Right renal pelvis (tissue), 4 donors: ENCODE results near the gene CDKN2A. TPM values are rescaled to one million over a fixed set of nuclear protein-coding genes. Genes with fewer than 3 reads are reported as not detected.

Experiments used
- DNase-seq, 4 donors: peaks; one replicate each; pipeline ENCODE4 v3.0.0-alpha.2; 2013; ENCODE audit warnings: low read depth in 4 of 4, low spot score in 3 of 4, missing footprints in 1 of 4
- polyA plus RNA-seq, 4 donors: library from polyadenylated mRNA; unstranded; fragments of 120-200 nt; gene quantifications; one replicate each; pipeline ENCODE4 v1.2.1, GENCODE V29; 2013; ENCODE audit not compliant: insufficient read length in 4 of 4

Gene CDKN2A
- polyA plus RNA-seq, 4 donors = 0.24 to 0.25 TPM; not detected in 2

DNA sequence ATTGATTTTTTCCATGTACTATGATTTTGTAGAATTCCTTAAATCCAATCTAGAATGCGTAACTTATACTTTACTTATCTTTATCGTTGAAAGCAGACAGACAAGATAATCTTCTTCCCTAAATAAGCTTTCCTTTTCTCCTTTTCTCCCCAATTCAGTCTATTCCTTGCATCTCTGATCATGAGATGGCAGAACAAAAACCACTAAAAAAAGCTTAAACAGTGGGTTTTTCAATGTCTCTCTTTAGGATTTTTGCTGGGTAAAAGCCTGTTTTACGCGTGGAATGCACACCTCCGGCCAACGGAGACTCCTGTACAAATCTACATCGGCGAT lies 14.2 kb upstream of the CDKN2A start:
- DNase-seq = no peak

DNA sequence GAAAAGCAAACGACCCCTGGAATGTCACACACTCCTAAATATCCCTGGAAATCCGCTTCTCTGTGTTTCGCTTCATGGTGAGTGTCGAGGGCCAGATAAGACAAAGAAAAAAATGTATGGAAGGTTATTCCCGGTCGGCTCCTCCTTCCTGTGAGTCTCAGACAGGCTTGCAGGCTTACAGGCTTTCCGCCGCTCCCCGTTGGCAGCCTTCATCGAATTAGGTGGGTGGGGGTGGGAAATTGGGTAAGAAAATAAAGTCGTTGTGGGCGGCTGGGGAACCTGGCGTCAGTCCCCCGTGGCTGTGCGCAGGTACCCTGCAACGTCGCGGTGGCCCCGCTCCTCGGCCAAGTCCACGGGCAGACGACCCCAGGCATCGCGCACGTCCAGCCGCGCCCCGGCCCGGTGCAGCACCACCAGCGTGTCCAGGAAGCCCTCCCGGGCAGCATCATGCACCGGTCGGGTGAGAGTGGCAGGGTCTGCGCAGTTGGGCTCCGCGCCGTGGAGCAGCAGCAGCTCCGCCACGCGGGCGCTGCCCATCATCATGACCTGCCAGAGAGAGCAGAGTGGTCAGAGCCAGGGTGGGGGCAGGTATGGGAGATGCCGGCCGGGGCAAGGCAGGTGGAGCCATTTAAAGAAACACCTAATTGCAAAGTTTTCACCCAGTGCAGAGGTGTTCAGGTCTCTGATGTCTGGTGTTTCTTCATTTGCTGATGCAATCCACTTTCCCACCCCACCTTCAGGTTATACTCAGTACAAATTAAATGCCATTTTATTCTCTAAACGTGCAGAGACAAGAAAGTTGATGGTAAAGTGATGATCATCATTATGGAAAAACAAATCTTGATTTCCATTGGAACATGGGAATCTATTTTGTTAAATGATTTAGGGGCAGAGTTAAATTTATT lies 11.8 kb upstream of the CDKN2A start:
- no peak for DNase-seq

DNA sequence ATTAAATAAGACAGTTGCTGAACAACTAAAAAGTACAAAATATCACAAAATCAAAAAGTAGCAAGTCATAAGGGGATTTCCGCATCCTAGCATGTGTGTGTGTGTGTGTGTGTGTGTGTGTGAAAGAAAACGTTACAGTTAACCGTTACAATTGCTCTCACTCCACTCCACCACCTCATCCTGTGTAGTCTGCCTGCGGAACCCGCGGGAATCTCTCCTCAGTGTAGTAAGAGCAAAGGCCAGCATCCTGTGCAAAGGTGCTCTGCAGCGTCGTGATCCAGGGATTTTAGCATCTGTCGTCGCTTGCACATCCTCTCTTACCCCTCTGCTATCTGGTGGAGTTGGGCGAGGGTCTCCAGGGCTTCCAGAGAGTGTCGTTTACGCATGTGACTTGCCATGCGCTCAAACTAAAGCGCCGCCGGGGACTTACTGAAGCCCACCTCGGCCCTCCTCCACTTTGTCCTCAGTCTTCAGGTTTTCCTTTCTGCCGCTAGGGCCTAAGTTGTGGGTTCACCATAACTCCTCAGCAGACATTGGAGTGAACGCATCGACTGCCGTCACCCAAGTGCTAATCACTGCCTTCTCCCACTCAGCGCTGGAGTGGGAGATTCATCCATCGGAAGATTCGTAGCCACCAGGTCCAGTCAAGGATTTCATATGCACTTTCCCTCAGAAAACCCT lies 11.0 kb upstream of the CDKN2A start:
- DNase-seq = no peak

DNA sequence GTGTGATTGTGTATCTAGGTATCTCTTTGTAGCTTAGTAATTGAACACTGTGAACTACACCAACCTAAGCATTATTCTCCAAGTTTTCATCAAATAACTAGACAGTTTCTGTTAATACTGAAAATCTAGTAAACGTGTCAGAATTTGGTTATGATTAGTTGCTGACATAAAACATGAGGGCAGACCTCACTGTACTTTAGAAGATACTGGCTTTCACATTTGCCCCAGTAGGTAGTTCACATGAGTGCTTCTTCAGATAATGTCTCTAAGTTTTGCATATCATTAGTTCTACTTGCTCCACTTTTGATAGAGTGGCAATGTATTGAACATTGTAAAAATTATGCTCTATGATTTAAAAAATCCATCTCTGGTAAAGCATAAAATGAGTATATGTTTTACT lies 7.8 kb upstream of the CDKN2A start:
- no peak for DNase-seq

DNA sequence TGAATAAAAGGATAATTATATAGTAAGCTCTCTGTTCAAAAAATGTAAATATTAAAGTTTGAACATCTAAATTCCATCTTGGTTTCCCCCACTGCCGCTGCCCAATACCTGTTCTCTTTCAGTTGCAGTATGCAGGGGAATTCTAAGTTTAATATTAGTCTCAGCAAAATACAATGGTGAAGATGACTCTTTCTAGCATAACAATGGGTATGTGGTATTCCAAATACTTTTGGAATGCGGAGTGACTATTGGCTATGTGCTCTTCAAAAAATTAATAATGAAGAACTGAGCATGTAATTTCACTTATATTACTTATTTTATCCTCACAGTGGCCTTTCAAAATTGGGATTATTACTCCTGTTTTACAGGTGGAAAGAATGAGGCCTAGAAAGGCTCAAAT lies 3.8 kb upstream of the CDKN2A start:
- no peak for DNase-seq

DNA sequence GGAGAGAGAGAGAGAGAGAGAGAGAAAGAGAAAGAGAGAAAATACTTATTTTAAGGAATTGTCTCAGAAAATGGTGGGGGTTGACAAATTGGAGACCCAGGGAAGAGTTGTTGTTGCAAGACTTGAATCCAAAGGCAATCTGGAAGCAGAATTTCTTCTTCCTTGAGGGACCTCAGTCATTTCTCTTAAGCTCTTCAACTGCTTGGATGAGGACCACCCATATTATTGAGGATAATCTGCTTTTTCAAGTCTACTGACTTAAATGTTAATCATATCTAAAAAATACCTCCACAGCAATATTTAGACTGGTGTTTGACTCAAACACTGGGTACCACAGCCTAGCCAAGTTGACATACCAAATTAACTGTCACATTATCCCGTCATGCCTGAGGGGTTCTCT lies 3.3 kb upstream of the CDKN2A start:
- DNase-seq = no peak

DNA sequence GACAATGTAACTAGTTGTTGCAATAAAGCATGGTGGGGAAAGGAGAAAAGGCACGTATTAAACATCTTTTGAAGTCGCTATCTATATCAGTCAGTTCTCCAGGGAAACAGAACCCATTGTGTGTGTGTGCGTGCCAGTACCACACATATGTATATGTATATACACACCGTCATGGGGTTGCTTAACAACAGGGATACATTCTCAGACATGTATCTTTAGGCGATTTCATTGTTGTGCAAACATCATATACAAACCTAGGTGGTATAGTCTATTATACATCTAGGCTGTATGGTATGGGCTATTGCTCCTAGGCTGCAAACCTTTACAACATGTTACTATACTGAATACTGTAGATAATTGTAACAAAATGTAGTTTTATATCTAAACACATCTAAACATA lies 2.7 kb upstream of the CDKN2A start:
- DNase-seq = no peak

DNA sequence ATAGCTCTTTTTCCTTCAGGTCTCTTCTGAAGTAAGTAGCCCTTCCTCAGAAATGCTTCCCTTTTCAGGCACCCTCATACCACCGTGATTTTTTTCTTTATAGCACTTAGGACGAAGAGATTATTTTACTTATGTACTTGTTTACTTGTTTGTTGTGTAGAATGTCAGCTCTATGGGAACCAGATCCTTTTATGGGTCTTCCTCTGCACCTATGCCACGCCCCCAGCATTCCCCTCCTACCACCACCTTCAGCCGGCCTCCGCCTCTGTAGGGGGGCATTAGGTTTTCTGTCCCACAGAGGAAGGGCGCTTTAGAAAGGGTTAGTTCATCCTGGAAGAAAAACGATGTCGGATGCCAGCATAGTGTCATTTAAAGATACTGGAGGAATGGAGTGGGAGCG lies 2.2 kb upstream of the CDKN2A start:
- DNase-seq = no peak

DNA sequence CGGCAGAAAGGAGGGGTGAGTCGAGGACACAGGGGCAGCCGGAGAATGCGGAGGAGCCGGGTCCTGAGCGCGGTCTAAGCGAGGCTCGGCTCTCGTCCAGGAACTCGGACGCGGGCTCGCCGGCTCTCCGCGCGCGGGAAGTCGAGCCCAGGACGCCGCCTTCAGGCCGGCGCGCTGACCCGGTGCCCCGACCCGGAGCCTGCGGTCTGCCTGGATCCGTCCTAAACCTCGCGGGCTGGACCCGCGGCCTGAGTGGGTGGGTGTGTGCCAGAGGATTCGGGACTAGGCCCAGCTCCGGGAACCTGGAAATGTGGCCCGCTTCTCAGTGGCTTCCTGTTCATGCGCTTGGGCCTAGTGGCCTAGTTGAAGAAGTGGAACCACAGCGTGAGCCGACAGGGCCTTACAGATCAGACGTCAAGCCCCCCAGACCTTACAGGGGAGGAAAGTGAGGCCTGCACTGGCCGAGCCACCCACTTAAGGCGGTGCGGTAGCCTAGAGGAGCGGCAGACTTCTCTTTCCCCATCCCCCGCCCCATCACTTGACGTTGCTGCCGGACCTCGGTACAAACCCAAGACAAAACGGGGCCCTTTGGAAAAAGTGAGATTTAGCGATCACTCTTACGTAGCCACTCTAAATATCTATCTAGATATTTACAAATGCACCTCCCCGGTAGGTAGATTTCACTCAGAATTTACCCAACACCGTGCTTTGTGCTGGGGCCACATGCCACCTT lies 1.6 kb upstream of the CDKN2A start:
- DNase-seq = no peak

DNA sequence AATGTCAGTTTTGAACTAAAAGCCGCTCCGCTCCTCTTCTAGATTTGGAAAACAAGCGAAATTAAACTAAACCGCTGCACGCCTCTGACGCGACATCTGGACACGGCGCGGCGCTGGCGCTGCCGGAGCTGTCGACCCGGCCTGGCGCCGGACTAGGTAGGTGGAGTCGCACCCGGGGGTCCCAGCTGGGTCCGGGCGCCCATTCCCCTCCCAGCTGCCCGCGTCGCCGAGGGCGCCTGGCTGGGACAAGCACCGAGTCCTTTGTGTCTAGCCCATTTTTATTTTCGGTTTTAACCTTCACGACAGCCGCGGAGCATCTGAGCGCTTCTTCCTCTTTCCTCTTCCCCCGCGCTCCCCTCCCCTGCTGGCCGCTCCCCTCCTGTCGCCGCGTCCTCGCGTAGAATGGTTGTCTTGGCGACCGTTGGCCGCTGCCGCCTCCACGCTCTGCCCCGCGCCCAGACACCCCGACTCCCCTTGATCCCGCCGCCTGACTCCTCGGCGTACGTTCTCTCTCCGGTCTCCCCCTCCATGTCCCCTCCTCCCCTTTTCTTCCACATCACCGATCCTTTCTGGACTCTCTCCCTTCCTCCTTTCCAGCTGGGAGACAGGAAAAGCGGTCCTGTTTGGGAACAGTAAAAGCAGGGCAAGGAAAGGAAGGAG lies 944 bp upstream of the CDKN2A start:
- DNase-seq = no peak

DNA sequence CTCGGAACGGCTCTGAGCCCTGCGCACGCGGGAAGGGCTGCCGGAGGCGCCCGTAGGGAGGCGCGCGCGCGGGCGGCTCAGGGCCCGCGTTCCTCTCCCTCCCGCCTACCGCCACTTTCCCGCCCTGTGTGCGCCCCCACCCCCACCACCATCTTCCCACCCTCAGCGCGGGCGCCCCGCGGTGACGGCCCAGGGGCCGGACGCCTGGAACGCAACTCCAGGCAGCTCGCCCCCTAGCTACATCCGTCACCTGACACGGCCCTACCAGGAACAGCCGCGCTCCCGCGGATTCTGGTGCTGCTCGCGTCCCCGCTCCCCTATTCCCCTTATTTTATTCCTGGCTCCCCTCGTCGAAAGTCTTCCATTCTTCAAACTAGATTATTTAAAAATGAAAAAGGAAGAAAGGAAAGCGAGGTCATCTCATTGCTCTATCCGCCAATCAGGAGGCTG lies 389 bp upstream of the CDKN2A start, which contains the start of gene CDKN2B-AS1:
CDKN2B-AS1 (plus strand) TSS at position 236 of the 450 bp plus-strand sequence.
- no peak for DNase-seq

DNA sequence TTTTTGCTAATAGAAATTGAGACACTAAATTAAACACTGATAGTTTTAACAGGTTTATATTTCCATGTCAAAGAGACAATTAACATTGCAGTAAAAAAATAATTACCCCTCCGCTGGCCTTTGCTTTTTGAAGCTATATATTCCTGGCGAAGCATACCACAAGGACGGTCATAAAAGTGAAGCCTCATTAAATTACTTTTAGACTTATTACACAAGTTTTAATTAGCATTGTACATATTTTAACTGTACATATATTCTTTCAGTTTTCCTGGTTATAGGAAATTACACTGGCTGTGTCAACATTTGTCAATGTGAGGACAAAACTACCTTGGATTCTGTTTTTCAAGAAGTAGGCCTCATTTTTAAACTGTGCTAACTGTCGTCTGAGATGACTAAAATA lies 1.2 kb downstream of the CDKN2A start:
- DNase-seq = no peak

DNA sequence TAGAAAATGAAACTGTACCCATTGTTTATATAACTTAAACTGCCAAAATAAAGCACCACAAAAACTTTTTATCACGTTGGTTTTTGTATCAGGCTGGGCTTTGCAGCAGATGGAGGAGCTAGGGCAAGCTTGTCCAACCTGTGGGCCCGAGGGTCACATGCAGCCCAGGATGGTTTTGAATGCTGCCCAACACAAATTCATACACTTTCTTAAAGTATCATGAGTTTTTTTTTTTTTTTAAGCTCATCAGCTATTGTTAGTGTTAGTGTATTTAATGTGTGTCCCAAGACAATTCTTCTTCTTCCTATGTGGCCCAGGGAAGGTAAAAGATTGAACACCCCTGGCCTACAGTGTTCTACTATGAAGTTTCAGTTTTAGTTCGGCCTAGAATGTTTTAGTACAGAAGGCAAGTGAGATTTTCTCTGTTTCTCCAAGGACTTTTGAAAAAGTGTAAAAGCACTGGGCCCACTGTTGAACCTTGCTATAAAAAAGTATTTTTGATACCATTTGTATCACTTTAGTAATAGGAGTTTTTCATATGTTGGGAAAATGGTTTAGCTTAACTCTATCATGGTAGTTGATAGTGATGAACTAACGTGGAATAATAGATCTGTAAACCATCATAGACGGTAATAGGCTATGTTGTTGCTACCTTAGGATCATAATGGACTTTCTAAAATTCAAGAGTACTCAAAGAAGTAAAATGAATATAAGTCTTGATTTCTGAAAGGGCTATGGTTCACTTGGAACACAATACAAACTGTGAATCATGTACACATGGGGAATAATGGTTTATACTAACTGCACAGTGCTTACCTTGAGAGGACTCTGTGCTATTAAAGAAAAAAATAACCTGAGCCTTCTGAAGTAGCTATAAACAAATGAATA lies 2.9 kb downstream of the CDKN2A start:
- no peak for DNase-seq

DNA sequence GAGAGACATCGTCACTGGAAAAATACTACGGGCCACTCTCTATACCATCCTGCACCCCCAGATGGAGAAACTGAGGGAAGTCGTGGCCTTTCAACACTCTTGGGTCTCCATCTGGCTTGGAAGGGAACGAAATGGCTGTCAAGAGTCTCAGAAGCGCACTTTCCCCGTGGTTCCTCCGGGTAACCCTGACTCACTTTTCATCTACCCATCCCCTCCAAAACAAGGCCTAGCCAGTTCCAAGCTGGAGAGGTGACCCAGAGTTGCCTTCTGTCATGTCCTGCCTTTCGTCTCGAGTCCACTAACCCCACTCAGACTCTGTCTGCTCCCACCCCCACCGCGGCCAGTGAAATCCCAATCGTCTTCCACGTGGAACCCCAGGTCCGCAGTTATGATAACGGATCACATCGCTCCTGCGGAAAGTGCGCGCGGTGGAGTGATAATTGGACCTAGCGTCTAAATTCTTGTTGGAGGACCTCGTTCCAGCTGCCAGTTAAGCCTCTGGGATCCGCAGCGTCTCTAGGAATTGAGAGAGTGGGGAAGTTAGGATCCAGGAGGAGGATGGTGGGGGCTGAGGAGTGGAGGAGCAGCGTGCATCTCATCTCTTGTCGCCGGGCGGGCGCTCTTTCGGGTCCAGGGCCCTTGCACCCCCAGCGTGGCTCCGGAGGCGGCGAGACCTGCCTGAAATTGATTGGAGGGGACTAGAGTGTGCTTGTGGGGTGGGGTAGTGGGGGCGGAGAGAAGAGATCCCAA lies 4.6 kb downstream of the CDKN2A start:
- no peak for DNase-seq

DNA sequence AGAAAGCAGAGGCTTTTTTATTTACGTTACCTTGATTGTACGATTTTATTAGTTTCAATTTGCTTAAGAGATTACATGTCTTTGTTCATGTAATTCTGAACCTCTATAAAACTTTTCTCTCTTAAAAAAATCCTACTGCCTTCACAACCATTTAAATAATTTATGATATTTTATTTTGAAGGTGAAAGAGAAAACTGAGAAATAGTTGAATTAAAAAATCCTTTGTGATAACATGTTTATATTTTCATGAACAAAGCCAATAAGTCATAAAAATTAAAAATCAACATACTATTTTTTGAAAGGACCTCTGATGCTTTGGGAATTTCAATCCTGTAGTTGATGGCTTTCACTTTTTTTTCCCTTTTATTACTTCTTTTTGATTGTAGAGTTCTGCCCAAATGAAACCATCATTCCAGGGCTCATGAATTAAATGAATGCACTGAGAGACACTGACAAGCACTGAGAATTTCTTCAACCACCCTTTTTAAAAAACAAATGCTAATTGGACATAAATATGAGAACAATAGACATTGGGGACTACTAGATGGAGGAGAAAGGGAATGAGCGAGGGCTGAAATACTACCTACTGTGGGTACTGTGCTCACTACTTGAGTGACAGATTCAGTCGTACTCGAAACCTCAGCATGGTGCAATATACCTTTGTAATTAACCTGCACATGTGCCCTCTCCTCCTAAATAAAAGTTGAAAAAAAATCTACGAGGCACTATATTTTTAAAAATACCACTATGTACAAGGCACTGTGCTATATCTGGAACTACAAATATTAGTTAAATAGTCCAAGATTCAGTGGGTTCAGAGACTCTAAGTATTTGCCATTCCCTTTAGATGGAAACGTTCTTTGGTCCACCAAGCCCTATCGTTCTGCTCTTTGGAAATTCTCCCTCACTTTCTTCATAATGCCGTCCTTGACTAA lies 5.9 kb downstream of the CDKN2A start:
- DNase-seq = no peak

DNA sequence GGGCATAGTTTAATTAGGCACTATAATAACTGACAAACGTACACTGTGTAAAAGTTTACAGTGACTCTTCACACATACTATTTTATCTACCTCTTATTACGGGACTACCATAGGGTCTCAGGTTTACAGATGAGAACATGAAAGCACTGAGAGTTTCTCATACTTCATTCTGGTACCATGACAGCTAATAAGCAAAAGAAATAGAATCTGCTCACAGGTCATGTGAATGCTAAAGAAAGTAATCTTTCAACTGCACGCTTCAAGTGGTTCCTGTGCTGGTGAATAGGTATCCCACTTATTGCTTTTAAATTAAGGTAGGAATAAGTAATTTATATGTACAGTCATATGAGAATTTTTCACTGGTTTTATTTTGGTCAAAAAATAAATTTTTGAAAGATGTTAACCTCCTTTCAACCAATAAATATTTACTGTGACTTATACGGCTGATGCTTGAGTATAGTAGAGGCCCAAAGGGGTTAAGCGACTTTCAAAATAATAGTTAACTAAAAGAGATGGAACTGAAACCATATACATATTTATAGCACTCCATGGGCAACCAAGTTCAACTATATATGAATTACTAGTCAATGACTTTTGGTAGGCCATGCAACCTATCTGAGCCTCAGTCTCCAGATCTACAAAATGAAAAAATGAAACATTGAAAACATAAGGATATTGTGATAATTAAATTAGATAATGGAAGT lies 8.1 kb downstream of the CDKN2A start:
- no peak for DNase-seq

DNA sequence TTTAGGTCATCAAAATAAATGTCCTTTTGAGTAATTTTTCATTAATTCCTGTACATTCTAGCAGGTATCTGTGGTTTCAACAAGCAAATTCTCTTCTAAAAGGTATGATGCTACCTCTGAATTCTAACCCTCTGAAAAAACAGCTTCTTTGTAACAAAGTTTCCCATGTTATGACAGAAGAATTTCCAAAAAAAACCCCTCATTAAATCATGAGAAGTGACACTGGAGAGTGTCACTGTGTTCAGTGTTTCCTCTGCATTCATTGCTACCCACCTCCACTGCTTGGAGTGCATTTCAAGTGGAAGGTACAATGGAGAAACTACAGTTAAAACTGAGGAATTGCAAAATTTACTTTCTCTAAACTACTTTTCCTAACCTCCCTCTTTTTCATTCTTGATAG lies 10.1 kb downstream of the CDKN2A start:
- no peak for DNase-seq

DNA sequence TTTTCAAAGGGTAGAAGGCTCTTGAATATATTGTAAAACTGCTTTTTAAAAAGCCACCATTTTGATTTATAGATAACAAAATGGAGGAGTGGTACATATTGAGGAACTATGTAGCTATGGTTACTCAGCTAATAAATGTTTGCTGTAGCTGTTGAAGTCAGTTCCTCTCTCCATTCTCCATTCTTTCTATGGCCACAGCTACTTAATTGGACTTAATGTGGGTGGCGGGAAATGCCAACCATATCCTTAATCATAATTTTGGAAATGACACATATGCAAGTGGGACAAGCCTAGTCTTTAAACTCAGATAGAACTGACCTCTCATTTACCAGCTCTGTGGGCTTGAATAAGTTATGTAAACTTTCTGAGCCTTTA lies 10.6 kb downstream of the CDKN2A start:
- no peak for DNase-seq
